HTERT RPE-1 (cell line): ENCODE measurements around the gene SH3RF2.

ENCODE experiments used
- in situ Hi-C: fragments of 300-500 bp; cut with MboI; formaldehyde crosslinking; loops from 4 replicates; pipeline ENCODE4 v1.14.3; 2020; ENCODE audit warnings: low sequenced_read_pairs

SH3RF2 gene

GRCh38 chr5:146034605-146035004, 98.2 kb downstream of the SH3RF2 start:
- in situ Hi-C loops = no loop called here

DNA sequence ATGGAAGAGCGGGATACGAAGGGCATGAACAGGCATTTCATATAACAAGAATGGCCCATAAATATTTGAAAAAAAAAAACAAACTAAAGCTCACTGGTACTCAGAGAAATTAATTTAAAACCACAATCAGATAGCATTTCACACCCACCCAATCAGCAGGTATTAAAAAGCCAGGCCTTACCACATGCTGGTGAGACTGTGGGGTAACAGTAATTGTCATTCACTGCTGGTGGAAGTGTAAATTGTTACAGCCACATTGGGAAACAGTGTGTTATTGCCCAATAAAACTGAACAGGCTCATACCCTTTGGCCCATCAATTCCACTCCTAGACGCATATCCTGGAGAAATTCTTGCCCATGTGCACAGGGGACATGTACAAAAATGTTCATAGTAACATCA, 103.0 kb downstream of the SH3RF2 start:
- in situ Hi-C loops = no loop called here

DNA sequence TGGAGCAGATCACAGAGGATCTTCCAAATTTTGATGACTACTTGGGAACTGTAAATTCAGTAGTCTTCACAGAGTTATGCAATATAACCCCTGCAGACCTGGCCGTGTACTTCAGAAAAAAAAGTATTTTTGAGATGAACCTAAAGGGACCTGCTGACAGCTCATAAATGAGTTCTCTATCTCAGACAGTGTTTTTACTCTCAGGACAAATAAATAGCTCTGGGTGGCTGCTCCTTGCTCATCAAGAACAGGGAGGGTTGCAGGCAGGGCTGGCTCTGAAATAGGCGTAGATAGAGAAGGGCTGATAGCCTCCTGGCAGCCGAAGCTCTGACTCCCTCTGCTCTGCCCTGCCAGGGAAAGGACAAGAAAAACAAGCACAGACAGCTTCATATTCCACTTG, 104.1 kb downstream of the SH3RF2 start:
- in situ Hi-C loops = no loop called here

- in situ Hi-C loops = no loop called here
Measured at GRCh38 chr5:146041180-146041789, 104.9 kb downstream of the SH3RF2 start.

- in situ Hi-C loops = no loop called here
Measured at GRCh38 chr5:146042628-146043279, 106.4 kb downstream of the SH3RF2 start.

DNA sequence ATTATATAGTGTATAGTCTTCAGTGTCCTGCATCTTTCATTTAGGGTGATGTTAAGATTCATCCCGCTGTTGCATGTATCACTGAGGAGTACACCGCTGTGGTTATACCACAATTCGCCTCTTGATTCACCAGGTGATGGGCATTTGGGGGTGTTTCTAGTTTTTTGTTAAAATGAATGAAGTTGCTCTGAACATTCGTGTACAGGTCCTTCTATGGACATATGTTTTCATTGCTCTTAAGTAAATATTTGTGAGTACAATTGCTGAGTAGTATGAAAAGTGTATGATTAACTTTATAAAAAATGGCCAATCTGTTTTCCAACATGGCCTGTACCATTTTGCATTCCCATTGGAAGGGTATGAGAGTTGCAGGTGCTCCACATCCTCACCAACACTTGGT, 107.3 kb downstream of the SH3RF2 start:
- in situ Hi-C loops = no loop called here

DNA sequence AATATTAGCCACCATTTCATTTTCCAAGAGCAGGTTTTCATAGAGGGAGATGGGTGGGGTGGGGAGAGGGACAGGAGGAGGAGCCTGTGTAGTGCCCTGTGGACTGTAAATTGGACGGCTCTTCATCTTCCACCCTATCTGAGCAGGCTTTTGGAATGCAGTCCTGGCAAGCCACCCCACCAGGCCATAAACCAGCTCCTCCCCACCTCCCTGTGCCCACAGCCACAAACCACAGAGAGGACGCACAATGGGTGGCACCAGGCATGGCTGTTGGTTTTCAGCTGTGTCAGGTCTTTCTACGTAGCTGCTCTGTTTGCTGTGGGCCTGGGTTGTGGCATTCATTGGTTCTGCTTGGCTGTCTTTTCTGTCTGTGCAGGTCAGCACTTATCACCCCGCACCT, 111.0 kb downstream of the SH3RF2 start:
- in situ Hi-C loops = no loop called here

DNA sequence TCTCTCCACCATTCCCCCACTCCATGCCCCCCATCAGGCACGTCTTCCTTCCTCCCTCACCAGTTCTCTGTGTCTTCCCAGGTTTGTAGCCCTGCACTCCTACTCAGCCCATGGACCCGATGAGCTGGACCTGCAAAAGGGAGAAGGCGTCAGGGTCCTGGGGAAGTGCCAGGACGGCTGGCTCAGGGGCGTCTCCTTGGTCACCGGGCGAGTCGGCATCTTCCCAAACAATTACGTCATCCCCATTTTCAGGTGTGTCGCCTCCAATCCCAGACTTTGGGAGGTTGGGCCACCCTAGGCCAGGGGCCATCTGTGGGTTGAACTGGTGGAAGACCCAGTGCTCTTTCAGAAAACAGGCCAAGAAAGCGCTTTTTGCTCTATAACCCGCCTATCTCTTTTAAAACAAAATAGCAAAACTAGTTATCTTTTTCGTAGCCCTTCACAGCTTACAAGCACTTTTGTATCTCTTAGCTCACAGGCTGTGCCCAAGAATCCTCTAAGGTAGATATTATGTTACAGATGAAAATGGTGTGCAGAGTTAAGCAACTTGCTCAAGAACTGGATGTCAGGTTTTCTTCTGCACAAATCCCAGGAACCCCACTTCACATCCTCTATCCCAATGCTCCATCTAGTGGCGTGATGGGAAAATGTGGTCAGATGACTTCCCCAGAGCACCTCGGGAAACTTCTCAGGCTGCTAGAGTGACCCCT, 112.8 kb downstream of the SH3RF2 start:
- in situ Hi-C loops = no loop called here

GRCh38 chr5:146049704-146050026, 113.3 kb downstream of the SH3RF2 start:
- in situ Hi-C loops = no loop called here

- in situ Hi-C loops = no loop called here
Measured at GRCh38 chr5:146050086-146050485, 113.7 kb downstream of the SH3RF2 start.

DNA sequence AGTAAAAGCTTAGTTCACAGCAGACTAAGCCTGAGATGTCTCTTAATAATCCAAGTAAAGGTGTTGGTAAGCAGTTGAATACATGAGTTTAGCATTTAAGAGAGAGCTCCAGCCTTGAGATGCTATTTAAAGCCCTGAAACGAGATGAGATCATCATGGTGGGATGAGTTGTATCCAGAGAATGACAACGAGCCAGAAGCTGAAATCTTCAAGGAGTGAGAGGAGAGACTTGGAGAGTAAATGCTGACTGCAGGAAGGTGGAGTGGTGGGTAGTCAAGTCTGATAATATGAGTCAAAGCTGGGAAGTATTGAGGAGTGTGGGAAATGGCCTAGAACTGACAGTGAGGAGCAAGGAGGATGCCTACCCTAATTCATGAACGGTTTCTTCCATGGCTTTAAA, 115.3 kb downstream of the SH3RF2 start:
- in situ Hi-C loops = no loop called here

- in situ Hi-C loops = no loop called here
Measured at GRCh38 chr5:146052780-146053179, 116.4 kb downstream of the SH3RF2 start.

DNA sequence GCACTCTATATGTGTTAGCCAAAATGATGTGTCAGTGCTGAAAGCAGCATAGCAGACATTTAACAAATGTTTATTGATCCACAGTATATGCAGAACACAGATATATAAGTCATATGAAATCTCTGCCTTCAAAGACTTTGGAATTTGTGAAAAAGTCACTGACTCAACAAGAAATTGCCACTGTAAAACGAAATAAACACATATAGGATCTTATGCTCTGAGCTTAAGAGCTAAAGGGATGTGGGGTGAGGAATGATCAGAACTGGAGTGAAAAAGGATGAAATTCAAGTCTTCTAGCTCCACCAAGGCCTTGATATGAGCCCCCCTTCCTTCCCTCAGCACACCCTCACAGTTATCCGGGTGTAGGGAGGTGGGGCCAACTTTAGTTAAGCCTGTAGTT, 119.1 kb downstream of the SH3RF2 start:
- in situ Hi-C loops = no loop called here

DNA sequence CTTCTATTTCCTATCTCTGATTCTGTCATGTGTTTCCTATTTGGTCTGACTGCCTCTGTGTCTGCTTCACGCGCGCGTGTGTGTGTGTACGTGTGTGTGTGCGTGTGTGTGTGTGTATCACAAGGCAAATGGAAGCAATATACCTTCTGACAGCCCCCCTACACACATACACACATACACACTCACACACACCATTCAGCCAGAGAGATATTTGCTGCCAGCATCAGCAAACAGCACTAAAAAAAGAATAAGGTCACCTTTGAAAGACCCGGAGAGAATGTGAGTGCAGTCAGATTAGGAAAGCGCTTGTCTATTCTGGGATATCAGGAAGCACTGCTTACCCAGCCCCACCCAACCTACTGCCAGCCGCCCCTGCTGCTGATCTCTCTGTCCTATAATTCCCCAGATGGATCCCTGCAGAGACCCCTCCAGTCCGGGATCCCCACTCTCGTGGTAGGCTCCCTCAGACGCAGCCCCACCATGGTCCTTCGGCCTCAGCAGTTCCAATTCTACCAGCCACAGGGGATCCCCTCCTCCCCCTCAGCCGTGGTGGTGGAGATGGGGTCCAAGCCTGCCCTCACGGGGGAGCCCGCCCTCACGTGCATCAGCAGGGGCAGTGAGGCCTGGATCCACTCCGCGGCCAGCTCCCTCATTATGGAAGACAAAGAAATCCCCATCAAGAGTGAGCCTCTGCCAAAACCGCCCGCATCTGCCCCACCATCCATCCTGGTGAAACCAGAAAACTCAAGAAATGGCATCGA, 123.3 kb downstream of the SH3RF2 start:
- in situ Hi-C loops = no loop called here

DNA sequence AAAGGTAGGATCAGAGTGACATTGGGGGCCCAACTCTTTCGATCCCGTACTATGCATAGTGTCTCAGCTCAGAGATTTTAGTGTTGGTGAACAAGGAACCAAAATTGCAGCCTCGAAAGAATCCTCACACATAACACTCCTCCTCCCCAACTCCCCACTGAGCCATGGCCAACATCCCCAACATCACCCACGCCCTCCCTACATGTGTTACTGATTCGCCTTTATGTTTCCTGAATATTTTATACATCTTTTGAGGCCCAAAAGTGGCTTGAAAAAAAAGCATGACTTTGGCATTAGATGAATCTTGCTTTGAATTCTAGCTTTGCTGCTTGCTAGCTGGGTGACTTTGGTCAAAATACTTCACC, 123.8 kb downstream of the SH3RF2 start:
- in situ Hi-C loops = no loop called here

DNA sequence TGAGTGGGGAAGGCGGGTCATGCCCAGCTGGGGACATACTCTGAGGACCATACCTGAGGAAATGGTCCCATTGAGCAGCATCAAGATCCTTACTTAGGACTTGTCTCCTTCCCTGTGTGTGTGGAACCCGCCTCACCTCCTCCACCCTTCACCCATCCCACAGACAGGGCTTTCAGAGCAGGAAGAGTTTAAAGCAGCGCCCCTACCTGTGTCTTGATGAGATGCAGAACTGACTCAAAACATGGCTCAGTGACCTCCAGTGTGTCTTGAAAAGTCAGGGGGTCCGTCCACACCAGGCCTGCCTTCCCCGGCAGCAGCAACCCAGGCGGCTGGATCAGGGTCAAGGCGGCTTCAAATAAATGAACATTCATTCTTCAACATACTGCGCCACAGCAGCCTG, 130.6 kb downstream of the SH3RF2 start:
- in situ Hi-C loops = no loop called here

GRCh38 chr5:146068206-146068605, 131.8 kb downstream of the SH3RF2 start:
- in situ Hi-C loops = no loop called here

GRCh38 chr5:146068977-146069779, 132.8 kb downstream of the SH3RF2 start:
- in situ Hi-C loops = no loop called here

DNA sequence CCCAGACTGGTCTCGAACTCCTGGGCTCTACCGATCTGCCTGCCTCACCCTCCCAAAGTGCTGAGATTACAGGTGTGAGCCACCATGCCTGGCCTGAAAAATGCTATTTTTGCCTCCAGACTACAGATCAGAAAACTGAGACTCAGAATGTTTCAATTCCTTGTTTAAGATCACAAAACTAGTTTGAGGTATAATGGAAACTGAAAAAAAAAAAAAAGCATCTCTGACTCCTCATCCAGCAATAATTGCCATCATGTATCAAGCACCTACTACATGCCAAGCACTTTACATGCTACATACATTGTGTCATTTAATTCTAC, 133.4 kb downstream of the SH3RF2 start:
- in situ Hi-C loops = no loop called here

DNA sequence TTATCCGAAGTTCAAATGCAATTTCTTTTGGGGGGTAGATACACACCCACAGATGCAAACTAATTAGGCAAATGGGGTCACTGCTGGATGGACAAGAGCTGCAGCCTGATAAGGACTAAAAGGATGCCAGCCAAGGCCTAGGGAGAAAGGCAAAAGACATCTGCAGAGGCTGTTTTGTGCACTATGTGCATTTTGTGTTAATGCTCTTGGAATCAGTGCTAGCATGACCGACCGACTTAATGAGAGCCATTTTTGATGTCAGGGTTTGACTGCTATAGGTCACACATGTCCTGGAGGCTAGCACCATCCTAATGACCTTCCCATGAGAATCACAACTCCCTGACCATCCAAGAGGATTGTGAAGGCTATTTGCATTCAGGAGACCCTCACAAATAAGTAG, 134.4 kb downstream of the SH3RF2 start:
- in situ Hi-C loops = no loop called here

DNA sequence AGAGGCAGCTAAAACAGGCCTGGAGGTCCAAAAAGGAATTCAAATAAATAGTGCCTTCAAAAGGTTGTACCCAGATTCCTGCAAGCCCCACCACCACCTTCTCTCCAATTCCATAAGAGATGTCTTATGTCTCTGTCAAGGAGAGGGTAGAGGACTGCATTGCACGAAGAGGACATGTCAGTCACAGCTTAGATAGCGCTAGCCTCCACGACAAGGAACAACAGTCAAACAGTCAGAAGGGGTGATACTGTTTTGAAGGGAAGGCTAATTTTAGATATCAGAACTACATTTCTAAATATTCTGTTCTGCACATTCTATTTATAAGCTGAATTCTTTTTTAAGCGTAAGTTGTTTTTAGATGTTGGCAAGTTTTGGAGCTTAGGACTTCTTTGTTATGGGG, 134.8 kb downstream of the SH3RF2 start:
- in situ Hi-C loops = no loop called here
